HepG2 (cell line): ENCODE data around the gene SCIN. TPM values are rescaled to one million over a fixed set of nuclear protein-coding genes. Genes with fewer than 3 reads are reported as not detected.

Experiments
- ATAC-seq: fragments of 200-7000 bp; cut with Tn5 transposase; 3 replicates; pipeline ENCODE4 v1.9.1; 2020; ENCODE audit warnings: mild to moderate bottlenecking, moderate library complexity
- BruUV-seq: library from RNA; stranded (reverse); fragments of 400-500 nt; replicated peaks from 2 replicates; lab custom pipeline; 2021; lab: Mats Ljungman, UMichigan
- CTCF ChIA-PET: fragments of 300-600 bp; formaldehyde crosslinking; extraction: SDS; loops from one replicate; lab custom pipeline; 2021; ENCODE audit warnings: low total read pairs, inconsistent platforms, low intra/inter-chr PET ratio; lab: Yijun Ruan, JAX
- POLR2A ChIA-PET: fragments of 350-600 bp; sonication (Branson Sonifier 250); formaldehyde crosslinking; loops from one replicate; lab custom pipeline; 2020; ENCODE audit warnings: antibody characterized with exemption, inconsistent platforms; lab: Yijun Ruan, JAX
- DNase-seq: peaks from one replicate; pipeline ENCODE4 v3.0.0-alpha.2; 2015; ENCODE audit warnings: low spot score
- FAIRE-seq: peaks from 3 replicates; lab custom pipeline; 2011; peaks lifted over from hg19 to GRCh38; lab: Jason Lieb, UNC
- H2AFZ ChIP-seq: one replicate; pipeline ENCODE4 v1.6.1; 2011; ENCODE audit warnings: low read length, inconsistent platforms
- H3K27ac ChIP-seq: fragments of 300-600 bp; 3 replicates; pipeline ENCODE4 v1.8.0; 2011; ENCODE audit warnings: mixed run types, mild to moderate bottlenecking, mixed read lengths, low read length, inconsistent platforms; ENCODE audit not compliant: insufficient read depth; ENCODE audit errors: extremely low read length
- H3K27me3 ChIP-seq, 2 experiments: fragments of 200-600 bp in 1 of 2; 2 replicates in 1 of 2; 3 replicates in 1 of 2; pipeline versions ENCODE4 v1.6.0 to v1.8.0; 2011; ENCODE audit warnings: low read length in 2 of 2, mild to moderate bottlenecking in 2 of 2, moderate library complexity in 2 of 2, inconsistent platforms in 1 of 2; ENCODE audit not compliant: insufficient read depth in 2 of 2, control insufficient read depth in 1 of 2
- H3K36me3 ChIP-seq, 2 experiments: fragments of 200-600 bp in 1 of 2; replicated peaks in 1 of 2; 2 replicates in 1 of 2; 3 replicates in 1 of 2; pipeline versions ENCODE4 v1.5.1 to v1.8.0; 2011; ENCODE audit warnings: low read length in 2 of 2, inconsistent platforms in 1 of 2; ENCODE audit not compliant: insufficient read depth in 2 of 2, control insufficient read depth in 1 of 2
- H3K4me1 ChIP-seq: 2 replicates; pipeline ENCODE4 v1.5.1; 2012; ENCODE audit warnings: low read length, inconsistent platforms; ENCODE audit not compliant: insufficient read depth
- H3K4me2 ChIP-seq: 2 replicates; pipeline ENCODE4 v1.6.0; 2011; ENCODE audit warnings: low read depth, low read length, inconsistent platforms
- H3K4me3 ChIP-seq, 3 experiments: fragments of 200-600 bp in 1 of 3; sonication (generic), shearing (Covaris generic) in 1 of 3; replicated peaks in 1 of 3; 2 replicates each; pipeline ENCODE4 v1.5.1; 2011 to 2016; ENCODE audit warnings: low read length in 3 of 3, inconsistent platforms in 2 of 3, low read depth in 2 of 3, mild to moderate bottlenecking in 2 of 3, control low read depth in 1 of 3, mixed read lengths in 1 of 3; ENCODE audit not compliant: insufficient read depth in 1 of 3
- H3K79me2 ChIP-seq: one replicate; pipeline ENCODE4 v1.6.1; 2011; ENCODE audit warnings: low read length, inconsistent platforms; ENCODE audit not compliant: insufficient read depth
- H3K9ac ChIP-seq: 2 replicates; pipeline ENCODE4 v1.6.0; 2011; ENCODE audit warnings: mild to moderate bottlenecking, low read depth, low read length, inconsistent platforms; ENCODE audit not compliant: insufficient read depth
- H3K9me3 ChIP-seq: 2 replicates; pipeline ENCODE4 v1.5.1; 2012; ENCODE audit warnings: mild to moderate bottlenecking, low read length
- H4K20me1 ChIP-seq: 2 replicates; pipeline ENCODE4 v1.6.0; 2011; ENCODE audit warnings: inconsistent platforms, mild to moderate bottlenecking, low read length, moderate library complexity; ENCODE audit not compliant: insufficient read depth
- ARID2 ChIP-seq: sonication (generic); formaldehyde crosslinking; IDR thresholded peaks from 2 replicates; pipeline ENCODE4 v1.8.1; 2022; ENCODE audit warnings: mild to moderate bottlenecking, missing genetic modification reagents, borderline replicate concordance
- CTCF ChIP-seq: sonication (generic); formaldehyde crosslinking; IDR thresholded peaks from 2 replicates; pipeline ENCODE4 v1.5.0; 2020; ENCODE audit warnings: mild to moderate bottlenecking, missing genetic modification reagents, moderate library complexity
- EHMT2 ChIP-seq: fragments of 200-600 bp; sonication (generic); IDR thresholded peaks from 2 replicates; pipeline ENCODE4 v1.7.0; 2017; ENCODE audit warnings: antibody characterized with exemption, low read depth, low read length, borderline replicate concordance
- FLYWCH1 ChIP-seq: sonication (generic); formaldehyde crosslinking; IDR thresholded peaks from 2 replicates; pipeline ENCODE4 v1.8.1; 2023; ENCODE audit warnings: mild to moderate bottlenecking, missing genetic modification reagents
- FOSL1 ChIP-seq: sonication (generic); formaldehyde crosslinking; IDR thresholded peaks from 2 replicates; pipeline ENCODE4 v1.9.0; 2021; ENCODE audit warnings: missing genetic modification reagents, borderline replicate concordance
- MXI1 ChIP-seq: IDR thresholded peaks from 3 replicates; pipeline ENCODE4 v1.6.1; 2012; ENCODE audit warnings: low read depth, low read length, inconsistent platforms, borderline replicate concordance
- PHF5A ChIP-seq: IDR thresholded peaks from one replicate; pipeline ENCODE4 v1.6.1; 2018; ENCODE audit warnings: low read depth, missing genetic modification reagents; ENCODE audit not compliant: unreplicated experiment
- RARA ChIP-seq: IDR thresholded peaks from 2 replicates; pipeline ENCODE4 v1.6.1; 2016; ENCODE audit warnings: missing genetic modification reagents, missing compliant biosample characterization
- TCF7L2 ChIP-seq: IDR thresholded peaks from 2 replicates; pipeline ENCODE4 v1.6.1; 2011; ENCODE audit warnings: mild to moderate bottlenecking, low read depth, low read length, moderate library complexity
- ZNF205 ChIP-seq: IDR thresholded peaks from 2 replicates; pipeline ENCODE4 v1.6.1; 2018; ENCODE audit warnings: missing biosample characterization, missing genetic modification reagents
- ZNF350 ChIP-seq: sonication (generic); formaldehyde crosslinking; IDR thresholded peaks from 2 replicates; pipeline ENCODE4 v1.4.0; 2020; ENCODE audit warnings: mild to moderate bottlenecking, low read depth, missing genetic modification reagents, borderline replicate concordance
- ZNF382 ChIP-seq: sonication (generic); formaldehyde crosslinking; IDR thresholded peaks from 2 replicates; pipeline ENCODE4 v1.5.0; 2020; ENCODE audit warnings: missing genetic modification reagents, mild to moderate bottlenecking, borderline replicate concordance
- ZNF431 ChIP-seq: sonication (generic); formaldehyde crosslinking; IDR thresholded peaks from 2 replicates; pipeline ENCODE4 v1.9.0; 2022; ENCODE audit warnings: missing genetic modification reagents, low read depth, mild to moderate bottlenecking, borderline replicate concordance
- ZNF558 ChIP-seq: sonication (generic); formaldehyde crosslinking; IDR thresholded peaks from 2 replicates; pipeline ENCODE4 v1.9.0; 2022; ENCODE audit warnings: mild to moderate bottlenecking, missing genetic modification reagents, borderline replicate concordance
- in situ Hi-C: cut with HindIII; loops from 2 replicates; pipeline ENCODE4 v1.10.0; 2017; ENCODE audit warnings: low pct_unique_long_range_greater_than_20kb; ENCODE audit not compliant: extremely low pct_ligation_motif_present
- intact Hi-C: fragments of 100-400 bp; cut with micrococcal nuclease; formaldehyde crosslinking; loops from one replicate; pipeline ENCODE4 v1.10.0; 2022; ENCODE audit not compliant: unreplicated experiment
- polyA plus RNA-seq, 8 experiments: library from polyadenylated mRNA; depleted of rRNA in 3 of 8; stranded (reverse) in 7 of 8; unstranded in 1 of 8; fragments of >200 nt; fragmentation: Illumina TruSeq in 4 of 8; extraction: Trizol in 4 of 8; gene quantifications; 2 replicates each; pipeline versions ENCODE4 v1.2.1 to v1.2.3, GENCODE V29; 2011 to 2016; ENCODE audit warnings: low read depth in 4 of 8, missing spikeins in 1 of 8, mixed read lengths in 1 of 8; ENCODE audit not compliant: insufficient read depth in 1 of 8
- total RNA-seq, 5 experiments: library from RNA; depleted of rRNA; stranded (reverse); fragments of >200 nt; fragmentation: Illumina TruSeq; extraction: Trizol; gene quantifications; 2 replicates each; pipeline ENCODE4 v1.2.3, GENCODE V29; 2016; ENCODE audit warnings: low read depth in 1 of 5

Gene SCIN
- total and polyA plus RNA-seq, 2 of the 13 experiments (the other 11 are each of a cell fraction or from before 2014, with no cell fraction given) = not detected

- ATAC-seq (no peak), DNase-seq (no peak), FAIRE-seq (no peak)
- no TSS peak for BruUV-seq
- H3K9me3 ChIP-seq = no peaks in the 10 kb centered on the region
- no peak for TF ChIP-seq EHMT2
- no peak for TF ChIP-seq TCF7L2
- TF ChIP-seq ZNF350 (CRISPR knock-in tag) = no peak
- no peak for TF ChIP-seq FOSL1 (CRISPR knock-in tag)
- no peak for TF ChIP-seq PHF5A (CRISPR knock-in tag)
- no peak for TF ChIP-seq ZNF205 (CRISPR knock-in tag)
- TF ChIP-seq MXI1 = no peak
- TF ChIP-seq ZNF431 (CRISPR knock-in tag) = no peak
- TF ChIP-seq RARA (CRISPR knock-in tag) = no peak
- TF ChIP-seq ZNF558 (CRISPR knock-in tag) = no peak
- TF ChIP-seq FLYWCH1 (CRISPR knock-in tag) = no peak
- no peak for TF ChIP-seq CTCF
- TF ChIP-seq ARID2 (CRISPR knock-in tag) = no peak
- no peak for TF ChIP-seq ZNF382 (CRISPR knock-in tag)
- no peaks in the 10 kb centered on the region for H3K79me2 ChIP-seq
- H3K4me2 ChIP-seq = no peak overlapping the region
- H3K4me1 ChIP-seq = no peaks in the 10 kb centered on the region
- ChIA-PET CTCF (interaction anchor here (2.0 kb wide), 2 partner anchors 98 to 639 kb away, joined by 5 to 18 read pairs; no protein-coding TSS in a partner anchor), POLR2A (no interaction called here)
- H3K27ac ChIP-seq = no peak overlapping the region
- H2AFZ ChIP-seq = no peak overlapping the region
- H3K4me3 ChIP-seq = no peak overlapping the region
- no peaks in the 10 kb centered on the region for H3K36me3 ChIP-seq
- H3K9ac ChIP-seq = no peak overlapping the region
- no peaks in the 10 kb centered on the region for H4K20me1 ChIP-seq
- no peaks in the 10 kb centered on the region for H3K27me3 ChIP-seq
- in situ Hi-C loops (loop anchor here (10.0 kb wide), 1 partner anchor 98 kb away; no protein-coding TSS in a partner anchor), intact Hi-C loops (loop anchor here (5.0 kb wide), 1 partner anchor 639 kb away; no protein-coding TSS in a partner anchor)
Observed at GRCh38 chr7:12623223-12623622, 52.7 kb downstream of the SCIN start.
